Measurements from ENCODE around the gene CAPN12. TPM values are rescaled to one million over a fixed set of nuclear protein-coding genes. Genes with fewer than 3 reads are reported as not detected.

The CAPN12 gene
- total RNA-seq, 2 experiments from 2014 or later = 1.6 to 2.0 TPM

DNA sequence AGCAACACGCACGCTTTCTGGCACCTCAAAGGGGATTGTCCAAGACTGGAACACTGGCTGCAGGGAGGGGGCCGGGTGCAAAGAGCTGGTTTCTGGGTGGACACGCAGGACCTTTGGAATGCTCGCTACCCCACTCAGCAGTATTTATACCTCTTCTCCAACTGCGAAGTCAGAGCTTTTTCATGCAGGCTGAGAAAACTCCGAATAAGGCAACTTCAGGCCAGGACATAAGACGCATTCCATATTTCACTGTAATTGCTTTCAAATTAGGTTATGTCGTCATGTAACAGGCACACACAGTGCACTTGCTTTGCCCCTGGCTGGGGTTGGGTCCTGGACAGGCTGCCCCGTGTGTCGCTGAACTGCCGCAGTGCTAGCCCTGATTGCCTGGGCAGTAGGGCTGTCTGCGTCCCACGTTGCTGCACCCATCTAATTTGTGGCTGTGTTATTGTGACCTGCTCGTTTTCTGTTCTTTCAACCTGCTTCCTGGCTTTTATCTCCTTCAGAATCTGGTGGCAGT is 52.3 kb downstream of the CAPN12 start:
- Mint-ChIP-seq H3K4me3 (no peak overlapping the region), H3K4me1 (ENCODE audit: low read depth) (peaks cover 70% of the 10 kb centered on the region), H3K27ac (peak overlapping the region; percentile 3), H3K9me3 (no peaks in the 10 kb centered on the region), H3K36me3 (ENCODE audit: low read depth) (peaks cover 9% of the 10 kb centered on the region), H3K27me3 (no peaks in the 10 kb centered on the region)
- intact Hi-C loops (cut with DNase I, micrococcal nuclease) = no loop called here
- DNase-seq = no peak
- ChIA-PET CTCF (no interaction called here), POLR2A (no interaction called here)
- TF ChIP-seq, protein P1, sequence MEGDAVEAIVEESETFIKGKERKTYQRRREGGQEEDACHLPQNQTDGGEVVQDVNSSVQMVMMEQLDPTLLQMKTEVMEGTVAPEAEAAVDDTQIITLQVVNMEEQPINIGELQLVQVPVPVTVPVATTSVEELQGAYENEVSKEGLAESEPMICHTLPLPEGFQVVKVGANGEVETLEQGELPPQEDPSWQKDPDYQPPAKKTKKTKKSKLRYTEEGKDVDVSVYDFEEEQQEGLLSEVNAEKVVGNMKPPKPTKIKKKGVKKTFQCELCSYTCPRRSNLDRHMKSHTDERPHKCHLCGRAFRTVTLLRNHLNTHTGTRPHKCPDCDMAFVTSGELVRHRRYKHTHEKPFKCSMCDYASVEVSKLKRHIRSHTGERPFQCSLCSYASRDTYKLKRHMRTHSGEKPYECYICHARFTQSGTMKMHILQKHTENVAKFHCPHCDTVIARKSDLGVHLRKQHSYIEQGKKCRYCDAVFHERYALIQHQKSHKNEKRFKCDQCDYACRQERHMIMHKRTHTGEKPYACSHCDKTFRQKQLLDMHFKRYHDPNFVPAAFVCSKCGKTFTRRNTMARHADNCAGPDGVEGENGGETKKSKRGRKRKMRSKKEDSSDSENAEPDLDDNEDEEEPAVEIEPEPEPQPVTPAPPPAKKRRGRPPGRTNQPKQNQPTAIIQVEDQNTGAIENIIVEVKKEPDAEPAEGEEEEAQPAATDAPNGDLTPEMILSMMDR (IDR thresholded peaks at IDR 0.05) = no peak
- no peak for ATAC-seq (ENCODE audit: poor library complexity)
- Histone ChIP-seq H3K4me3 (ENCODE audit: low read length) (no peak overlapping the region), H3K27me3 (ENCODE audit: control insufficient read depth in 1 of 2, insufficient read depth in 2 of 2, low read length in 2 of 2) (no peaks in the 10 kb centered on the region), H3K27ac (ENCODE audit: low read depth in 1 of 2, low read length in 2 of 2) (peak overlapping the region in 1 of 2 donors; percentile 29), H3K9me3 (ENCODE audit: control insufficient read depth in 1 of 2, insufficient read depth in 1 of 2, low read length in 2 of 2) (no peaks in the 10 kb centered on the region), H3K4me1 (ENCODE audit: insufficient read depth, low read length) (peaks cover 74% of the 10 kb centered on the region), H3K36me3 (ENCODE audit: insufficient read depth, low read length) (peaks cover 14% of the 10 kb centered on the region)

DNA sequence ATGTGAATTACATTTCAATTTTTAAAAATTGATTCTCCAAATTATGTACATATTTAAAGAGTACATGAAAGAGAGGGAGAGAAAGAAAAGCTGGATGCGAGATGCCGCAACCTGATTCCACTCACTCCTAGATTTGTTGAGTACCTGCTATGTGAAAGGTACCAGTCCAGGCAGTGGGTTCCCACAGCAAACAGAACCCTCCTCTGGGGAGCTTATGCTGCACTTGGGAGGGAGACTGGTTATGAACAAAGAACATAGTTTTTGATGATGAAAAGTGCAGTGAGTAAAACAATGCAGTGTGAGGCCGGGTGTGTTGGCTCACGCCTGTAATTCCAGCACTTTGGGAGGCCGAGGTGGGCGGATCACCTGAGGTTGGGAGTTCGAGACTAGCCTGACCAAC is 53.4 kb downstream of the CAPN12 start:
- ChIA-PET CTCF (interaction anchor here (1.6 kb wide), 1 partner anchor 57 kb away, joined by 4 read pairs; no protein-coding TSS in a partner anchor), POLR2A (no interaction called here)
- Histone ChIP-seq H3K27ac (ENCODE audit: low read depth in 1 of 2, low read length in 2 of 2) (no peak overlapping the region), H3K9me3 (ENCODE audit: control insufficient read depth in 1 of 2, insufficient read depth in 1 of 2, low read length in 2 of 2) (no peaks in the 10 kb centered on the region), H3K36me3 (ENCODE audit: insufficient read depth, low read length) (peaks cover 11% of the 10 kb centered on the region), H3K4me3 (ENCODE audit: low read length) (no peak overlapping the region), H3K4me1 (ENCODE audit: insufficient read depth, low read length) (peaks cover 74% of the 10 kb centered on the region), H3K27me3 (ENCODE audit: control insufficient read depth in 1 of 2, insufficient read depth in 2 of 2, low read length in 2 of 2) (no peaks in the 10 kb centered on the region)
- Mint-ChIP-seq H3K36me3 (ENCODE audit: low read depth) (peaks cover 5% of the 10 kb centered on the region), H3K27me3 (no peaks in the 10 kb centered on the region), H3K4me3 (peak overlapping the region; percentile 45), H3K27ac (no peak overlapping the region), H3K4me1 (ENCODE audit: low read depth) (peaks cover 78% of the 10 kb centered on the region), H3K9me3 (no peaks in the 10 kb centered on the region)
- intact Hi-C loops (cut with DNase I, micrococcal nuclease) = no loop called here
- TF ChIP-seq, protein P1 (IDR thresholded peaks at IDR 0.05) = no peak
- no peak for DNase-seq
- no peak for ATAC-seq (ENCODE audit: poor library complexity)

DNA sequence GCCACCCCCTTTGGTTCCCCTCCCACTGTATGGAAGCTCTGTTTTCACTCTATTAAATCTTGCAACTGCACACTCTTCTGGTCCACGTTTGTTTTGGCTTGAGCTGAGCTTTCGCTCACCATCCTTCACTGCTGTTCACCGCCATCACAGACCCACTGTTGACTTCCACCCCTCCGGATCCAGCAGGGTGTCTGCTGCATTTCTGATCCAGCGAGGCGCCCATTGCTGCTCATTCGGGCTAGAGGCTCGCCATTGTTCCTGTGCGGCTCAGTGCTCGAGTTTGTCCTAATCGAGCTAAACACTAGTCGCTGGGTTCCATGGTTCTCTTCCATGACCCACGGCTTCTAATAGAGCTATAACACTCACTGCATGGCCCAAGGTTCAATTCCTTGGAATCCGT is 54.1 kb downstream of the CAPN12 start:
- Mint-ChIP-seq H3K4me3 (no peak overlapping the region), H3K9me3 (no peaks in the 10 kb centered on the region), H3K27ac (no peak overlapping the region), H3K27me3 (no peaks in the 10 kb centered on the region), H3K4me1 (ENCODE audit: low read depth) (peaks cover 75% of the 10 kb centered on the region), H3K36me3 (ENCODE audit: low read depth) (peaks cover 5% of the 10 kb centered on the region)
- intact Hi-C loops (cut with DNase I, micrococcal nuclease) = no loop called here
- peaks cover 7% of the 10 kb centered on the region for H3K36me3 ChIP-seq (ENCODE audit: insufficient read depth, low read length)
- TF ChIP-seq, protein P1 (IDR thresholded peaks at IDR 0.05) = no peak
- H3K4me1 ChIP-seq (ENCODE audit: insufficient read depth, low read length) = peaks cover 74% of the 10 kb centered on the region
- no peaks in the 10 kb centered on the region for H3K27me3 ChIP-seq (ENCODE audit: control insufficient read depth in 1 of 2, insufficient read depth in 2 of 2, low read length in 2 of 2)
- no peaks in the 10 kb centered on the region for H3K9me3 ChIP-seq (ENCODE audit: control insufficient read depth in 1 of 2, insufficient read depth in 1 of 2, low read length in 2 of 2)
- ATAC-seq (ENCODE audit: poor library complexity) = no peak
- ChIA-PET POLR2A (no interaction called here), CTCF (interaction anchor here (1.6 kb wide), 1 partner anchor 56 kb away, joined by 4 read pairs; no protein-coding TSS in a partner anchor)
- DNase-seq = no peak
- no peak overlapping the region for H3K4me3 ChIP-seq (ENCODE audit: low read length)
- H3K27ac ChIP-seq (ENCODE audit: low read depth in 1 of 2, low read length in 2 of 2) = no peak overlapping the region
